HG02840 (cell line): ENCODE measurements around the gene POLR1H.
A peak's percentile ranks its signal among the peaks of the same experiment; 100 is the strongest.

Source experiments
- ATAC-seq: cut with Tn5 transposase; IDR thresholded peaks from one replicate; pipeline ENCODE4 v1.9.1; 2021; ENCODE audit warnings: mild to moderate bottlenecking, moderate library complexity, moderate number of reproducible peaks; ENCODE audit not compliant: unreplicated experiment, low FRiP score

Gene POLR1H

DNA sequence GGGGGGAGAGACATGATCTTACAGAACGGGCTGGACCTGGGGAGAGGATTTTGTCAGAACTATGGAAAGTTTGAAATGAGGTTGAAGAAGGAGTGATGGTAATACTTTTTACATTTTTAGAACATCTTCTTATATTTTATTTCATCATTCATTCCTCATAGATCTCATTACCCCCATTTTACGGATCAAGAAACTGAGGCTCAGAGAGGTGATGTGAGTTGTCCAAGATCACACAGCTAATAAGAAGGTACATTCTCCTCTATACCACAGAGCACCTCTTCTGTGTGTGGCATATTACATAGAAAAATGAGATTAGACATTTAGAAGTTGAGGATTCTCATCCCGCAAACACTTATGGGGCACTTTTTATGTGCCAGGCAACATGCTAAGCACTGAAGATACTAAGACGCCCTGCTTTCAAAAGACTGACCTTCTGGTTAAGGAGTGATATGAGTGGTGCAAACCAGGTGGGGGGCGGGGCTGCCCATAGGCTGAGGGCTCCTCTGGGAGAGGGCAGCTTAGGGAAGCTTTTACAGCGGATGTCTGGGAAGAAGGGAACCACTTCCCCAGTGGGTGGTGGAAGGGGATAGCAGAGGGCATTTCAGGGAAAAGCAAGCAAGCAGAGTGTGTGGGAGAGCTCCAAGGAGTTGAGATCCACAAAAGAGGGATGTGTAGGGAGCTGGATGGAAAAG, 31.9 kb downstream of the POLR1H start:
- no peak for ATAC-seq

GRCh38 chr6:30093951-30094661, 33.0 kb downstream of the POLR1H start:
- ATAC-seq = no peak

DNA sequence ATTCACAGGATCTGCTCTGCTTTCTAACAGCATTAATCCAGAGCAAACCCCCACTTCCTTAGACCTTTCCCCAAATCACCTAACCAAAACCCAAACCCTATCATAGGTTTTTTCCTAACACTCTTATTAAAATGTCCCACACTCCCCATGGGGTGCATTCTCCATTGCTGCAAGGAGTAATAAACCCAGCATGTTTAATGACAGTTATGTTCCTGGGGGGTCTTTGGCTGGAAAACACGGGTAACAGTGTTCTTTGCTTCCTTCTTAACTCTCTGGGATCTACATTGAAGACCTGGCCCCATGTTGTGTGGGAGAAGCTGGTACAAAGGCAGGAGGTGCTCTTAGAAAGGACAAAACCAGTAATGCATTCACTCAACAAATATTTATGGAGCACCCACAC, 35.8 kb downstream of the POLR1H start:
- no peak for ATAC-seq

- no peak for ATAC-seq
Measured at GRCh38 chr6:30097902-30098768, 37.1 kb downstream of the POLR1H start.

DNA sequence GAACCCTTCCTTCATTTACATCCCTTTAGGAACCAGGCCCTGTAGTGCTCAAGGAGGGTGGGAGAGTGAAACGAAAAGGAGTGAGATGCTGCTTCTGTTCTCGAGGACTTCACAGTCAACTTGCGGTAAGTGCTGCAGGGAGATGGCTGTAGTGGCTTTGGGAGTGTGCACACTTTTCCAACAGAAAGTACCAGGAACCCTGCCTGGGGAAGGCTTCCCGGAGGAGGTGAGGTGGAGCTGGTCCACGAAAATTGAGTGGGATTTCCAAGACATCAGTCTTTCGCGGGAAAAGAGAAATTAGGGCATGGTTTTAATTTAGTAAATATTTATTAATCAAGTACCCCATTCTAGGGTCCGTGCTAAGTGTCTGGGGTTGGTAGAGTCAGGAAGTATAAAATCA, 39.1 kb downstream of the POLR1H start:
- ATAC-seq = no peak

DNA sequence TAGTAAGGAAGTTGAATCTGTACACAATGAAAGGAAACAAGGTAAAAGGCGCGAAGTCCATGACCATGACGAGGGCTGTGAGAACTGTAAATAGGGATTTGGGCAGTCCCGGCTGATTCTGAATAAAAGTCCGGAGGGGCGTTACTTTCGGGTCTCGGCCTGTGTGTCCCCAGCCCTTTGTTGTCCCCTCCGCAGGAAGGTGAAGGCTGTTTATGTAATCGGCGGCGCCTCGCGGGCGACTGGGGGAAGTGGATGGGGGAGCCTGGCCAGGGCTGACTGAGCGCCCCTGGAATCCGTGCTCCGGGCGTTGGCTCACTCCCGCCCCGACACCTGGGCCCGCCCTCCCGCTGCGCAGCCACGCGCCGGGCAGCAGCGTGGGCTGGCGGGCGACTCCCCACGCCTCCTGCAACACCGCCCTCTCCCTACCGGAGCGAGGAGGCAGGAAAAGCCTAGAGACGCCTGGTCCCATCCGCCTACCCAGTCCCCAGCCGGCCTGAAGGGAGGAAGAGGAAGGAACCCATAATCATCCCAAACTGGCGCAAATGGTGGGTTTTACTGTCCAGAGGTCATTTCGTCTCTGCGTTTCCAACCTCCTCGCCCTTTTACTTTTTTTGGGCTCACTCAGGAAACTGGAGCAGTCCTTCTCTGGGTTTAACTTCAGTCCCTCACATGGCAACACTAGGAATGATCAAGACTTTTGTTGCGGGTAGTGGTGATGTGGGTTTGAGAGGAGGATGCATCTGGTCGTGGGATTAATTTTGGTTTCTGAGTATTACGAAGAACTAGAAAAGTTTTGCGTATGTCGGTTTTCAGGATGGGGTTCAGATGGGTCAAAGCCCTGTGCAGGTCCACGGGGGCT, 39.7 kb downstream of the POLR1H start:
- no peak for ATAC-seq

- ATAC-seq = no peak
Measured at GRCh38 chr6:30101444-30102413, 40.7 kb downstream of the POLR1H start.

- ATAC-seq = no peak
Measured at GRCh38 chr6:30102414-30102969, 41.4 kb downstream of the POLR1H start.

GRCh38 chr6:30102970-30103871, 42.2 kb downstream of the POLR1H start:
- peak; percentile 59 for ATAC-seq

GRCh38 chr6:30103872-30104179, 42.8 kb downstream of the POLR1H start:
- no peak for ATAC-seq

GRCh38 chr6:30104661-30105060, 43.6 kb downstream of the POLR1H start:
- no peak for ATAC-seq

DNA sequence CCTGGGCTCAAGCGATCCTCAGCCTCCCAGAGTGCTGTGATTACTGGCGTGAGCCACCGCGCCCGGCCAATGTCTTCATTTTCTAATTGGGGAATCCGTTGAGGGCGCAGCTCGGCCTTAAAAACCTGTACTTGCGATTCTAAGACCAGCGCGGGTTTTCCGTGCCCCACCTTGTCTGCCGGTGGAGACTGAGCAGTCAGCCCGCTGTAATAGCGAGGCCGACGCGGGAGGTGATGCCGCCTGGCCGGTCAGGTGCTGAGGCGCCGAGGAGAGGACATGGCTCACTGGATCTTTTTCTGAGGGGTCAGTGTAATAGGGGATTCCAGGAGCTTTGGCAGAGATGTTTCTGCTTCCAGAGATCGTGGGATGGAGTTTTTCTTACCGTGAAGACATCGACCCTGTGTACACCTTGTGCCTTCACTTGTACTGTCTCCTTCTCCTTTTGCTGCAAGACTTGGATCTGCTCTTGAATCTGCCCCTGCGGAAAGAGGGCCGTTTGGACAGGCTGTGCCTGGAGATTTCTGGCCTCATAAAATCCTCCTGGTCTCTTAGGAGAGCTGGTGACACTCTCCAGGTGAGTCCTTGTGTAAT, 50.3 kb downstream of the POLR1H start:
- ATAC-seq = no peak

- no peak for ATAC-seq
Measured at GRCh38 chr6:30112402-30112994, 51.4 kb downstream of the POLR1H start.

GRCh38 chr6:30113003-30113759, 52.1 kb downstream of the POLR1H start, which contains the start of gene TRIM31:
Gene TRIM31 (minus strand): TSS chr6:30113090. CDS start chr6:30112805, 285 bp downstream.
- no peak for ATAC-seq

GRCh38 chr6:30113841-30114240, 52.8 kb downstream of the POLR1H start:
- no peak for ATAC-seq
